KMS-11 (cell line): ENCODE results near the gene KIF16B.

Experiments
- H2AFZ ChIP-seq: fragments of 200-600 bp; sonication (generic); 2 replicates; pipeline ENCODE4 v1.6.1; 2016; ENCODE audit warnings: antibody characterized with exemption, mixed run types, low read depth
- H3K27ac ChIP-seq: fragments of 200-600 bp; sonication (generic); 2 replicates; pipeline ENCODE4 v1.6.1; 2016; ENCODE audit warnings: mild to moderate bottlenecking, mixed run types
- H3K27me3 ChIP-seq: fragments of 200-600 bp; sonication (generic); 2 replicates; pipeline ENCODE4 v1.6.1; 2017; ENCODE audit warnings: mild to moderate bottlenecking, low read depth, mixed run types, moderate library complexity; ENCODE audit not compliant: insufficient read depth
- H3K36me3 ChIP-seq: fragments of 200-600 bp; sonication (generic); 2 replicates; pipeline ENCODE4 v1.6.1; 2017; ENCODE audit warnings: mild to moderate bottlenecking, mixed run types; ENCODE audit not compliant: insufficient read depth
- H3K4me1 ChIP-seq: fragments of 200-600 bp; sonication (generic); 2 replicates; pipeline ENCODE4 v1.6.1; 2016; ENCODE audit warnings: mild to moderate bottlenecking, low read depth, mixed run types; ENCODE audit not compliant: poor library complexity, severe bottlenecking
- H3K4me2 ChIP-seq: fragments of 200-600 bp; sonication (generic); 2 replicates; pipeline ENCODE4 v1.7.0; 2016; ENCODE audit warnings: mild to moderate bottlenecking, mixed run types
- H3K4me3 ChIP-seq: fragments of 200-600 bp; sonication (generic); IDR thresholded peaks from 2 replicates; pipeline ENCODE4 v1.6.1; 2017; ENCODE audit warnings: low read depth, low read length, mixed read lengths; ENCODE audit not compliant: insufficient read depth
- H3K79me2 ChIP-seq: fragments of 200-600 bp; sonication (generic); 2 replicates; pipeline ENCODE4 v1.6.1; 2016; ENCODE audit warnings: low read depth, mixed run types; ENCODE audit not compliant: insufficient read depth
- H3K9ac ChIP-seq: fragments of 200-600 bp; sonication (generic); 2 replicates; pipeline ENCODE4 v1.6.1; 2016; ENCODE audit warnings: mild to moderate bottlenecking, mixed run types
- H4K20me1 ChIP-seq: fragments of 200-600 bp; sonication (generic); 2 replicates; pipeline ENCODE4 v1.6.1; 2016; ENCODE audit warnings: mild to moderate bottlenecking, mixed run types; ENCODE audit not compliant: insufficient read depth
- CTCF ChIP-seq: fragments of 200-600 bp; sonication (generic); conservative IDR thresholded peaks from 2 replicates; pipeline ENCODE4 v1.6.1; 2017; ENCODE audit warnings: low read depth, mild to moderate bottlenecking, antibody characterized with exemption, low read length, moderate library complexity, mixed read lengths

The KIF16B gene

GRCh38 chr20:16483024-16483423 lies 90.2 kb downstream of the KIF16B start:
- no peak for TF ChIP-seq CTCF
- Histone ChIP-seq H3K4me2 (no peak overlapping the region), H4K20me1 (no peaks in the 10 kb centered on the region), H3K9ac (no peak overlapping the region), H3K27ac (no peak overlapping the region), H3K27me3 (no peaks in the 10 kb centered on the region), H3K36me3 (no peaks in the 10 kb centered on the region), H3K4me1 (no peaks in the 10 kb centered on the region), H2AFZ (no peak overlapping the region), H3K4me3 (no peak overlapping the region), H3K79me2 (no peaks in the 10 kb centered on the region)

GRCh38 chr20:16481977-16482376 lies 91.3 kb downstream of the KIF16B start:
- H2AFZ ChIP-seq = no peak overlapping the region
- no peak overlapping the region for H3K9ac ChIP-seq
- H3K36me3 ChIP-seq = no peaks in the 10 kb centered on the region
- no peaks in the 10 kb centered on the region for H3K79me2 ChIP-seq
- no peaks in the 10 kb centered on the region for H3K27me3 ChIP-seq
- no peak overlapping the region for H3K4me2 ChIP-seq
- no peaks in the 10 kb centered on the region for H3K4me1 ChIP-seq
- no peak for TF ChIP-seq CTCF
- no peak overlapping the region for H3K27ac ChIP-seq
- no peak overlapping the region for H3K4me3 ChIP-seq
- H4K20me1 ChIP-seq = no peaks in the 10 kb centered on the region

- Histone ChIP-seq H3K4me3 (no peak overlapping the region), H3K4me2 (no peak overlapping the region), H3K36me3 (no peaks in the 10 kb centered on the region), H3K4me1 (no peaks in the 10 kb centered on the region), H3K27ac (no peak overlapping the region), H3K9ac (no peak overlapping the region), H4K20me1 (no peaks in the 10 kb centered on the region), H2AFZ (no peak overlapping the region), H3K27me3 (no peaks in the 10 kb centered on the region), H3K79me2 (no peaks in the 10 kb centered on the region)
- no peak for TF ChIP-seq CTCF
These were observed 93.6 kb downstream of the KIF16B start for GRCh38 chr20:16479666-16480065.

- no peak overlapping the region for H3K4me2 ChIP-seq
- no peak overlapping the region for H3K27ac ChIP-seq
- no peaks in the 10 kb centered on the region for H3K4me1 ChIP-seq
These were observed 95.6 kb downstream of the KIF16B start for GRCh38 chr20:16477632-16478031.

More at GRCh38 chr20:16477632-16478031, 95.6 kb downstream of the KIF16B start:
- no peak overlapping the region for H2AFZ ChIP-seq
- no peaks in the 10 kb centered on the region for H3K36me3 ChIP-seq
- TF ChIP-seq CTCF = no peak
- H4K20me1 ChIP-seq = no peaks in the 10 kb centered on the region
- no peak overlapping the region for H3K9ac ChIP-seq
- no peaks in the 10 kb centered on the region for H3K27me3 ChIP-seq
- no peak overlapping the region for H3K4me3 ChIP-seq
- no peaks in the 10 kb centered on the region for H3K79me2 ChIP-seq
